ENCODE measurements around the gene MON1B. TPM values are rescaled to one million over a fixed set of nuclear protein-coding genes. Genes with fewer than 3 reads are reported as not detected.

The MON1B gene
- total and polyA plus RNA-seq, 2 of the 4 experiments (the other 2 are of a cell fraction) = 5.2 to 19.2 TPM

DNA sequence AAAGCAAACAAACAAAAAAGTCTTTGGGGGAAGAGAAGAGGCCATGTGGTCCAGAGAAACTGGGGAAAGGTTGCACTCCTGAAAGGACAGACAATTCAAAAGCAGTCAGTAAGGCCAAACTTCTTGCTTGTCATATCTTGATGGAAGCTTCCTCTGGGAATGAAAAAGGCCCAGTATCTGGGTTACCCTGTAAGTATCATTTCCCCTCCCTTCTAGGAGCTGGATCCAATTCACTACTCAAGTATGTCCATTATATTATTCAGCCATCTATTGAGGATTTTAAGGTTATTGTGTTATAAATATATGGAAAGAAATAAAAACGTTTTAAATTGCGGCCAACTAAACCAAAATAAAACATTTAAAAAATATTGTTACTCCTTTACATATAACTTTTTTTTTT, 26.0 kb upstream of the MON1B start:
- H4K91ac ChIP-seq (ENCODE audit: insufficient read depth, low read depth, low read length) = no peak overlapping the region
- no peaks in the 10 kb centered on the region for H3K79me1 ChIP-seq (ENCODE audit: low read depth in 1 of 2, low read length in 2 of 2)
- in situ Hi-C loops (cut with MboI; ENCODE audit: low sequenced_read_pairs) (no loop called here), dilution Hi-C loops (cut with HindIII; ENCODE audit: low sequenced_read_pairs, unreplicated experiment) (loop anchor here (25.0 kb wide), 1 partner anchor 1378 kb away; no protein-coding TSS in a partner anchor), intact Hi-C loops (cut with micrococcal nuclease) (no loop called here)
- H3K4ac ChIP-seq (ENCODE audit: low read depth, low read length) = no peak overlapping the region
- H2BK120ac ChIP-seq (ENCODE audit: low read depth, low read length) = no peak overlapping the region
- no peak overlapping the region for H2BK15ac ChIP-seq (ENCODE audit: low read depth, low read length)
- H2AK9ac ChIP-seq (replicated peaks; ENCODE audit: low read depth, low read length, poor library complexity) = no peak overlapping the region
- H3K56ac ChIP-seq (ENCODE audit: extremely low read depth, insufficient read depth, low read length) = no peak overlapping the region
- no peak overlapping the region for H2BK5ac ChIP-seq (ENCODE audit: low read depth, low read length, poor library complexity, severe bottlenecking)
- WGBS, 2 experiments (ENCODE audit: extremely low coverage in 2 of 2, insufficient read length in 1 of 2) = no CpG with 5 or more reads among the region's 2 CpGs
- H3K18ac ChIP-seq (ENCODE audit: low read depth, low read length) = no peak overlapping the region
- no peak overlapping the region for H2AK5ac ChIP-seq (ENCODE audit: low read depth, low read length)
- no peak overlapping the region for H4K8ac ChIP-seq (ENCODE audit: low read depth in 2 of 2, low read length in 2 of 2)
- H4K5ac ChIP-seq (ENCODE audit: low read depth, low read length) = no peak overlapping the region
- H3K4me2 ChIP-seq (ENCODE audit: low read depth, low read length) = no peak overlapping the region
- no peak overlapping the region for H3K14ac ChIP-seq (replicated peaks; ENCODE audit: low read depth, low read length)
- no peak overlapping the region for H3K4me3 ChIP-seq (ENCODE audit: insufficient read depth, low read depth, low read length)
- no peaks in the 10 kb centered on the region for H3K27me3 ChIP-seq (ENCODE audit: control insufficient read depth, insufficient read depth, low read length)
- no peak overlapping the region for H3K27ac ChIP-seq (ENCODE audit: insufficient read depth, low read length)
- BruUV-seq (replicated peaks) = no TSS peak
- ATAC-seq (ENCODE audit: low read depth) = no peak
- no peak overlapping the region for H3K23ac ChIP-seq (ENCODE audit: low read depth, low read length)
- CTCF ChIA-PET = no interaction called here
- no peak overlapping the region for H2AFZ ChIP-seq (replicated peaks; ENCODE audit: low read length, poor library complexity)
- no peak overlapping the region for H3K9ac ChIP-seq (ENCODE audit: low read depth, low read length)
- no peaks in the 10 kb centered on the region for H3K9me3 ChIP-seq (ENCODE audit: control insufficient read depth, insufficient read depth, low read length)
- H2BK20ac ChIP-seq (ENCODE audit: low read depth, low read length) = no peak overlapping the region
- POLR2A ChIA-PET (ENCODE audit: unreplicated experiment) = no interaction called here
- no peaks in the 10 kb centered on the region for H3K4me1 ChIP-seq (ENCODE audit: control insufficient read depth, insufficient read depth, low read length)
- no peaks in the 10 kb centered on the region for H4K20me1 ChIP-seq (ENCODE audit: insufficient read depth, low read length)
- H3K36me3 ChIP-seq (ENCODE audit: control insufficient read depth, insufficient read depth, low read length) = no peaks in the 10 kb centered on the region
- TF ChIP-seq POLR2A (IDR thresholded peaks at IDR 0.05; ENCODE audit: low read depth, low read length) (no peak), RAD21 (IDR thresholded peaks at IDR 0.05; ENCODE audit: low read length) (no peak), CHD1 (IDR thresholded peaks at IDR 0.05; ENCODE audit: low read depth, low read length) (no peak), RFX5 (IDR thresholded peaks at IDR 0.05; ENCODE audit: low read depth, low read length) (no peak), NFE2L2 (IDR thresholded peaks at IDR 0.05; ENCODE audit: low read depth, low read length) (no peak), FOS (IDR thresholded peaks at IDR 0.05; ENCODE audit: low read depth, low read length) (no peak), CEBPB (IDR thresholded peaks at IDR 0.05; ENCODE audit: low read depth, low read length) (no peak), SMC3 (IDR thresholded peaks at IDR 0.05; ENCODE audit: low read depth, low read length) (no peak), MAFK (IDR thresholded peaks at IDR 0.05; ENCODE audit: low read depth, low read length) (no peak), ELK1 (IDR thresholded peaks at IDR 0.05; ENCODE audit: borderline replicate concordance, low read depth, low read length) (no peak), RCOR1 (IDR thresholded peaks at IDR 0.05; ENCODE audit: insufficient replicate concordance, low read length) (no peak), CTCF (conservative IDR thresholded peaks at IDR 0.05; ENCODE audit: low read depth, low read length) (no peak), MAZ (IDR thresholded peaks at IDR 0.05; ENCODE audit: borderline replicate concordance, low read depth, low read length) (no peak), BHLHE40 (IDR thresholded peaks at IDR 0.05; ENCODE audit: low read depth, low read length) (no peak)
- no peak for DNase-seq
- no peaks in the 10 kb centered on the region for H3K9me1 ChIP-seq (ENCODE audit: insufficient read depth, low read length)
